GM12878 (cell line): Measurements from ENCODE around the gene RAPGEF1. TPM values are rescaled to one million over a fixed set of nuclear protein-coding genes. Genes with fewer than 3 reads are reported as not detected.
A peak's percentile ranks its signal among the peaks of the same experiment; 100 is the strongest.

Source experiments
- ASH2L ChIP-seq: fragments of 300-600, 200-600 bp; sonication (generic); IDR thresholded peaks from 2 replicates; pipeline ENCODE4 v1.6.1; 2017; ENCODE audit warnings: low read depth, mild to moderate bottlenecking, borderline replicate concordance
- ATF7 ChIP-seq: fragments of 450-650 bp; IDR thresholded peaks from 2 replicates; pipeline ENCODE4 v1.6.1; 2016; ENCODE audit warnings: low read depth, mild to moderate bottlenecking
- CEBPB ChIP-seq, 2 experiments: fragments of 150-350 bp in 1 of 2; IDR thresholded peaks; 2 replicates each; pipeline ENCODE4 v1.6.1; 2012 to 2014; ENCODE audit warnings: low read depth in 2 of 2, low read length in 2 of 2, borderline replicate concordance in 1 of 2, inconsistent platforms in 1 of 2
- CREM ChIP-seq: IDR thresholded peaks from 2 replicates; pipeline ENCODE4 v1.6.1; 2014; ENCODE audit warnings: antibody characterized with exemption, low read depth
- DPF2 ChIP-seq: fragments of 450-650 bp; IDR thresholded peaks from 2 replicates; pipeline ENCODE4 v1.6.1; 2017; ENCODE audit warnings: mild to moderate bottlenecking
- ELK1 ChIP-seq: IDR thresholded peaks from 2 replicates; pipeline ENCODE4 v1.6.1; 2012; ENCODE audit warnings: low read depth, low read length, improper control_type of control experiment
- FOXK2 ChIP-seq: fragments of 450-650 bp; IDR thresholded peaks from 2 replicates; pipeline ENCODE4 v1.6.1; 2017; ENCODE audit warnings: mild to moderate bottlenecking, moderate library complexity
- HDGF ChIP-seq: fragments of 450-650 bp; IDR thresholded peaks from 2 replicates; pipeline ENCODE4 v1.6.1; 2016; ENCODE audit warnings: antibody characterized with exemption
- IKZF1 ChIP-seq: fragments of 450-650 bp; conservative IDR thresholded peaks from 2 replicates; pipeline ENCODE4 v1.6.1; 2017; ENCODE audit warnings: antibody characterized with exemption, mild to moderate bottlenecking
- KDM1A ChIP-seq: fragments of 200-600 bp; sonication (generic); IDR thresholded peaks from 2 replicates; pipeline ENCODE4 v1.6.1; 2016; ENCODE audit warnings: borderline replicate concordance
- MEF2B ChIP-seq: fragments of 450-650 bp; IDR thresholded peaks from 2 replicates; pipeline ENCODE4 v1.6.1; 2018; ENCODE audit warnings: mild to moderate bottlenecking, moderate library complexity; ENCODE audit not compliant: partially characterized antibody, poor library complexity, severe bottlenecking
- NBN ChIP-seq: fragments of 450-650 bp; IDR thresholded peaks from 2 replicates; pipeline ENCODE4 v1.6.1; 2016
- NFIC ChIP-seq: IDR thresholded peaks from 2 replicates; pipeline ENCODE4 v1.6.1; 2012; ENCODE audit warnings: low read depth, mild to moderate bottlenecking, inconsistent platforms, low read length, moderate library complexity
- POLR2AphosphoS2 ChIP-seq: IDR thresholded peaks from 2 replicates; pipeline ENCODE4 v1.6.1; 2011; ENCODE audit warnings: low read depth, mild to moderate bottlenecking, low read length, improper control_type of control experiment, moderate library complexity
- RBBP5 ChIP-seq: fragments of 200-600 bp; sonication (generic); conservative IDR thresholded peaks from 2 replicates; pipeline ENCODE4 v1.6.1; 2016
- RELA ChIP-seq: fragments of 450-650 bp; IDR thresholded peaks from 2 replicates; pipeline ENCODE4 v1.8.0; 2014; ENCODE audit warnings: borderline replicate concordance; ENCODE audit not compliant: partially characterized antibody
- SKIL ChIP-seq: fragments of 450-650 bp; IDR thresholded peaks from 2 replicates; pipeline ENCODE4 v1.6.1; 2017; ENCODE audit warnings: mild to moderate bottlenecking, low read depth, inconsistent platforms; ENCODE audit not compliant: poor library complexity, severe bottlenecking
- SMAD1 ChIP-seq: fragments of 450-650 bp; IDR thresholded peaks from 2 replicates; pipeline ENCODE4 v1.6.1; 2018; ENCODE audit warnings: mild to moderate bottlenecking, low read depth; ENCODE audit not compliant: partially characterized antibody
- SMC3 ChIP-seq: IDR thresholded peaks from 2 replicates; pipeline ENCODE4 v1.6.1; 2011; ENCODE audit warnings: low read length, improper control_type of control experiment, borderline replicate concordance
- SP1 ChIP-seq: IDR thresholded peaks from one replicate; pipeline ENCODE4 v1.6.1; 2011; ENCODE audit warnings: low read depth, low read length
- SPI1 ChIP-seq: IDR thresholded peaks from 2 replicates; pipeline ENCODE4 v1.6.1; 2011; ENCODE audit warnings: low read depth, mild to moderate bottlenecking, low read length, moderate library complexity, borderline replicate concordance; ENCODE audit not compliant: insufficient read depth
- SRF ChIP-seq, 2 experiments: IDR thresholded peaks; 2 replicates each; pipeline ENCODE4 v1.6.1; 2011; ENCODE audit warnings: low read depth in 2 of 2, low read length in 2 of 2, mild to moderate bottlenecking in 1 of 2, moderate library complexity in 1 of 2
- TCF12 ChIP-seq: IDR thresholded peaks from 2 replicates; pipeline ENCODE4 v1.6.1; 2011; ENCODE audit warnings: low read depth, mild to moderate bottlenecking, low read length
- YBX1 ChIP-seq: fragments of 450-650 bp; IDR thresholded peaks from 2 replicates; pipeline ENCODE4 v1.6.1; 2016; ENCODE audit warnings: antibody characterized with exemption
- ZNF207 ChIP-seq: fragments of 450-650 bp; IDR thresholded peaks from 2 replicates; pipeline ENCODE4 v1.6.1; 2014; ENCODE audit warnings: antibody characterized with exemption, mild to moderate bottlenecking, borderline replicate concordance
- ZNF687 ChIP-seq: fragments of 450-650 bp; IDR thresholded peaks from 2 replicates; pipeline ENCODE4 v1.6.1; 2017; ENCODE audit warnings: mild to moderate bottlenecking, moderate library complexity
- ZSCAN29 ChIP-seq: fragments of 450-650 bp; IDR thresholded peaks from 2 replicates; pipeline ENCODE4 v1.6.1; 2017; ENCODE audit warnings: mild to moderate bottlenecking, moderate library complexity
- polyA plus RNA-seq, 11 experiments: library from polyadenylated mRNA; depleted of rRNA in 4 of 11; unstranded in 6 of 11; stranded (reverse) in 5 of 11; fragments of >200 nt; fragmentation: Nextera tagmentation in 4 of 11; fragmentation: Illumina TruSeq in 1 of 11; extraction: Ambion mirVana in 4 of 11; extraction: Trizol in 1 of 11; gene quantifications; 1 replicate in 1 of 11; 2 replicates in 10 of 11; pipeline versions ENCODE4 v1.2.1 to v1.2.3, GENCODE V29; 2011 to 2016; ENCODE audit warnings: inconsistent platforms in 2 of 11, missing spikeins in 2 of 11, low read depth in 1 of 11
- total RNA-seq, 4 experiments: library from RNA; depleted of rRNA in 3 of 4; stranded (reverse); fragments of >200 nt in 3 of 4; fragmentation: Illumina TruSeq in 1 of 4; extraction: Trizol in 1 of 4; gene quantifications; 2 replicates each; pipeline versions ENCODE4 v1.2.1 to v1.2.3, GENCODE V29; 2013 to 2021

RAPGEF1 gene
- total and polyA plus RNA-seq, 10 of the 15 experiments (the other 5 are each of a cell fraction or from before 2014, with no cell fraction given): 0.42 to 113 (median 45.9) TPM

DNA sequence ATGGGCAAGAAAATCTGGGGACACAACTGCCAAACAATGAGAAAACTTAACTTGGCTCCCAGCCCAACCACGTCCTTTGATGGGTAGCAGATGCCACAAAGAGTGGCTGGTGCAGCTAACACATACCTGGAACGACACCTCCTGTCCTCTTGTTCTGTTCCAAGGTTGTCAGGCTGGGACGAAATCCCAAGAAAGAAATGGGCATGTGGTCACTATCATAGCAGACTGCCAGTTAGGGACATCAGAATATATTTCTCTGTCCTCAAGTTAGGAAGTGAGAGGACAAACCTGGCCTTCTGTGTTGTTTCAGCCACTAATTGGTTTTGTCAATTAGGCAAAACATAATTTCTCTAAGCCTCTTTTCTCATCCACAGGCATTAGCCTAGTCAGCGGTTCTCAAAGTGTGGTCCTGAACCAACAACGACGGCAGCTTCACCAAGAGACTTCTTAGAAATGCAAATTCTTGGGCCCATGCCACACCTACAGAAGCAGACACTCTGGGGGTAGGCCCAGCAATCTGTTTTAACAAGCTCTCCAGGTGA lies 63.4 kb downstream of the RAPGEF1 start (continued):
- TF ChIP-seq ZNF207 (no peak), SKIL (peak; percentile 18), SP1 (no peak), RBBP5 (no peak), SMC3 (no peak; the same call in 1 of the 2 replicates), ELK1 (no peak), RELA (no peak), ZNF687 (peak; percentile 77), NBN (peak; percentile 51; the same call in 1 of the 2 replicates), SPI1 (peak; percentile 38; the same call in 1 of the 2 replicates), CREM (no peak), ZSCAN29 (no peak), IKZF1 (peak; percentile 62), SMAD1 (peak; percentile 48), TCF12 (no peak), ATF7 (0 out of 2 replicates have a peak, but pooled peaks have one; percentile 27), CEBPB (IDR thresholded peaks at IDR 0.05; ENCODE audit: borderline replicate concordance in 1 of 2, low read depth in 2 of 2, low read length in 2 of 2) (no peak), ASH2L (no peak), NFIC (no peak), HDGF (no peak), FOXK2 (no peak), DPF2 (0 out of 2 replicates have a peak, but pooled peaks have one; percentile 35), SRF (IDR thresholded peaks at IDR 0.05; ENCODE audit: low read depth in 2 of 2, low read length in 2 of 2) (no peak), YBX1 (no peak), MEF2B (no peak), POLR2AphosphoS2 (peak; percentile 64; the same call in 1 of the 2 replicates), KDM1A (no peak)
